ENCODE measurements around the gene ABCB8. TPM values are rescaled to one million over a fixed set of nuclear protein-coding genes. Genes with fewer than 3 reads are reported as not detected.

ABCB8 gene
- total and polyA plus RNA-seq, 4 donors: 12.4 to 30.2 (median 22.5) TPM

DNA sequence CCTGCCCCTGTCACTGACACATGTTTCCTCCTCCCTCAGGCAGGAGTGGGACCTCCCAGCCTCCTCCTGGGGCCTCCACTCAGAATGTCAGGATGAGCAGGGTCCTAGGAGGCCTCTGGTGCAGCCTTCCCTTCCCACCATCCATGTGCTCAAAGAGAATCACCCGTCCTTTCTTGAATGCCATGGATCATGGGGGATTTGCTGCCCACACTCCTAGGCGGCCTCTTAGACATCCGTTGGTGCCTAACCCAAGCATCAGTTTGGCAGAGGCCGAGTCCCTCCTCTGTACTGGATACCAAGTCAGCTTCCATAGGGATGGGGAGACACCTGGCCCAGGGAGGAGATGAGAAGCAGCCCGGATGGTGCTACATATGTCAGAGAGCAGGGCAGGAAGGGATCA lies 30.4 kb upstream of the ABCB8 start:
- no peak for DNase-seq (ENCODE audit: low spot score)
- Histone ChIP-seq H3K4me3 (ENCODE audit: low read depth in 1 of 3, low read length in 3 of 3) (no peak overlapping the region), H3K27ac (ENCODE audit: low read depth in 1 of 2, low read length in 2 of 2) (no peak overlapping the region), H3K27me3 (ENCODE audit: control insufficient read depth in 4 of 4, insufficient read depth in 4 of 4, low read length in 3 of 4) (no peaks in the 10 kb centered on the region), H3K36me3 (ENCODE audit: control insufficient read depth in 4 of 4, insufficient read depth in 3 of 4, low read depth in 1 of 4, low read length in 3 of 4) (no peaks in the 10 kb centered on the region), H3K4me1 (ENCODE audit: control insufficient read depth in 4 of 4, insufficient read depth in 4 of 4, low read length in 3 of 4) (no peaks in the 10 kb centered on the region), H3K9me3 (ENCODE audit: control insufficient read depth in 4 of 4, low read length in 3 of 4) (no peaks in the 10 kb centered on the region), H3K9ac (ENCODE audit: low read depth in 1 of 2, low read length in 2 of 2) (no peak overlapping the region)
- TF ChIP-seq HNF4A (conservative IDR thresholded peaks at IDR 0.05) (no peak), GABPA (IDR thresholded peaks at IDR 0.05 in 1 of 2, conservative IDR thresholded peaks at IDR 0.05 in 1 of 2) (no peak), TAF1 (conservative IDR thresholded peaks at IDR 0.05) (no peak), NR2F2 (IDR thresholded peaks at IDR 0.05) (no peak), JUND (IDR thresholded peaks at IDR 0.05) (no peak), YY1 (IDR thresholded peaks at IDR 0.05) (no peak), FOXA2 (IDR thresholded peaks at IDR 0.05) (no peak), EGR1 (IDR thresholded peaks at IDR 0.05; ENCODE audit: low read depth in 2 of 2) (no peak), FOXA1 (IDR thresholded peaks at IDR 0.05) (no peak), HNF4G (IDR thresholded peaks at IDR 0.05) (no peak), RAD21 (IDR thresholded peaks at IDR 0.05) (no peak), REST (IDR thresholded peaks at IDR 0.05) (no peak), SP1 (IDR thresholded peaks at IDR 0.05) (no peak), RXRA (IDR thresholded peaks at IDR 0.05) (no peak), CTCF (IDR thresholded peaks at IDR 0.05; ENCODE audit: low read depth, low read length, missing input control) (no peak)
- TF ChIP-seq, protein P1, sequence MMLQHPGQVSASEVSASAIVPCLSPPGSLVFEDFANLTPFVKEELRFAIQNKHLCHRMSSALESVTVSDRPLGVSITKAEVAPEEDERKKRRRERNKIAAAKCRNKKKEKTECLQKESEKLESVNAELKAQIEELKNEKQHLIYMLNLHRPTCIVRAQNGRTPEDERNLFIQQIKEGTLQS (IDR thresholded peaks at IDR 0.05): no peak
- TF ChIP-seq, protein P2, sequence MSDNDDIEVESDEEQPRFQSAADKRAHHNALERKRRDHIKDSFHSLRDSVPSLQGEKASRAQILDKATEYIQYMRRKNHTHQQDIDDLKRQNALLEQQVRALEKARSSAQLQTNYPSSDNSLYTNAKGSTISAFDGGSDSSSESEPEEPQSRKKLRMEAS (IDR thresholded peaks at IDR 0.05): no peak
- TF ChIP-seq, protein P3, sequence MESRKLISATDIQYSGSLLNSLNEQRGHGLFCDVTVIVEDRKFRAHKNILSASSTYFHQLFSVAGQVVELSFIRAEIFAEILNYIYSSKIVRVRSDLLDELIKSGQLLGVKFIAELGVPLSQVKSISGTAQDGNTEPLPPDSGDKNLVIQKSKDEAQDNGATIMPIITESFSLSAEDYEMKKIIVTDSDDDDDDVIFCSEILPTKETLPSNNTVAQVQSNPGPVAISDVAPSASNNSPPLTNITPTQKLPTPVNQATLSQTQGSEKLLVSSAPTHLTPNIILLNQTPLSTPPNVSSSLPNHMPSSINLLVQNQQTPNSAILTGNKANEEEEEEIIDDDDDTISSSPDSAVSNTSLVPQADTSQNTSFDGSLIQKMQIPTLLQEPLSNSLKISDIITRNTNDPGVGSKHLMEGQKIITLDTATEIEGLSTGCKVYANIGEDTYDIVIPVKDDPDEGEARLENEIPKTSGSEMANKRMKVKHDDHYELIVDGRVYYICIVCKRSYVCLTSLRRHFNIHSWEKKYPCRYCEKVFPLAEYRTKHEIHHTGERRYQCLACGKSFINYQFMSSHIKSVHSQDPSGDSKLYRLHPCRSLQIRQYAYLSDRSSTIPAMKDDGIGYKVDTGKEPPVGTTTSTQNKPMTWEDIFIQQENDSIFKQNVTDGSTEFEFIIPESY (IDR thresholded peaks at IDR 0.05): no peak
- 84% methylated on average over 5 of the region's 5 CpGs for WGBS

All from liver (tissue), 9 donors.